Neural progenitor cell (in vitro differentiated cells): ENCODE results near the gene ANGPTL7.

Experiments used
- EZH2 ChIP-seq: fragments of 200-600 bp; sonication (generic); IDR thresholded peaks from 2 replicates; pipeline ENCODE4 v1.6.1; 2017; ENCODE audit warnings: antibody characterized with exemption, mild to moderate bottlenecking, moderate library complexity
- EZH2phosphoT487 ChIP-seq: fragments of 200-600 bp; sonication (generic); IDR thresholded peaks from 2 replicates; pipeline ENCODE4 v1.6.1; 2017; ENCODE audit warnings: antibody characterized with exemption
- TF ChIP-seq, protein P1 (sequence below): fragments of 200-600 bp; sonication (generic); IDR thresholded peaks from 2 replicates; pipeline ENCODE4 v1.5.1; 2017; ENCODE audit warnings: antibody characterized with exemption, mild to moderate bottlenecking

DNA sequence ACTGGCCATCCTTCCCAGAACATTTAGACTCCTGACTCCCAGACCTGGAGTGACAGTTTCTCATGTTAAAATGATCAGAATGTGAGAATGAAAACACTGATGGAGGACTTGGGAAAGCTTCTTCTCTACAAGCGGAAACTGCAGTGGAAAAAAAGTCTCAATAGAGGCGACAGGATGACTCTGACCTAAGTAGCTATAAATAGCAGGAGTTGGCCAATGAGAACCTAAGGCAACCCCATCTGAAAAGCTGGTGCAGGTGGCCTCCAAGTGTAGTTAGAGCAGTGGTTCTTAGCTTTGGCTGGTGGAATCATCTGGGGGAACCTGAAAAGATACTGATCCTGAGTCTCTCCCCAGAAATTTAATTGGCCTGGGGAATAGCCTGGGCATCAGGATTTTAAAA is 45.2 kb upstream of the ANGPTL7 start:
- TF ChIP-seq, protein P1, sequence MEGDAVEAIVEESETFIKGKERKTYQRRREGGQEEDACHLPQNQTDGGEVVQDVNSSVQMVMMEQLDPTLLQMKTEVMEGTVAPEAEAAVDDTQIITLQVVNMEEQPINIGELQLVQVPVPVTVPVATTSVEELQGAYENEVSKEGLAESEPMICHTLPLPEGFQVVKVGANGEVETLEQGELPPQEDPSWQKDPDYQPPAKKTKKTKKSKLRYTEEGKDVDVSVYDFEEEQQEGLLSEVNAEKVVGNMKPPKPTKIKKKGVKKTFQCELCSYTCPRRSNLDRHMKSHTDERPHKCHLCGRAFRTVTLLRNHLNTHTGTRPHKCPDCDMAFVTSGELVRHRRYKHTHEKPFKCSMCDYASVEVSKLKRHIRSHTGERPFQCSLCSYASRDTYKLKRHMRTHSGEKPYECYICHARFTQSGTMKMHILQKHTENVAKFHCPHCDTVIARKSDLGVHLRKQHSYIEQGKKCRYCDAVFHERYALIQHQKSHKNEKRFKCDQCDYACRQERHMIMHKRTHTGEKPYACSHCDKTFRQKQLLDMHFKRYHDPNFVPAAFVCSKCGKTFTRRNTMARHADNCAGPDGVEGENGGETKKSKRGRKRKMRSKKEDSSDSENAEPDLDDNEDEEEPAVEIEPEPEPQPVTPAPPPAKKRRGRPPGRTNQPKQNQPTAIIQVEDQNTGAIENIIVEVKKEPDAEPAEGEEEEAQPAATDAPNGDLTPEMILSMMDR, result no peak
- TF ChIP-seq EZH2, result no peak
- no peak for TF ChIP-seq EZH2phosphoT487
